Caco-2 (cell line): Measurements from ENCODE around the gene LRP1. TPM values are rescaled to one million over a fixed set of nuclear protein-coding genes. Genes with fewer than 3 reads are reported as not detected.

Experiments used
- BruUV-seq: library from RNA; stranded (reverse); fragments of 400-500 nt; replicated peaks from 2 replicates; lab custom pipeline; 2021; lab: Mats Ljungman, UMichigan
- CTCF ChIA-PET: fragments of 300-600 bp; sonication (Branson Sonifier 250); formaldehyde crosslinking; loops from one replicate; lab custom pipeline; 2022; ENCODE audit warnings: antibody characterized with exemption; lab: Charles Lee
- POLR2A ChIA-PET: fragments of 300-600 bp; sonication (Branson Sonifier 250); formaldehyde crosslinking; loops from one replicate; lab custom pipeline; 2022; ENCODE audit warnings: antibody characterized with exemption; lab: Charles Lee
- DNase-seq, 2 experiments: peaks; one replicate each; pipeline versions ENCODE4 v3.0.0 to v3.0.0-alpha.2; 2020 to 2022
- H3K27me3 ChIP-seq: replicated peaks from 2 replicates; pipeline ENCODE4 v1.6.0; 2011; ENCODE audit warnings: low read length; ENCODE audit not compliant: control insufficient read depth, insufficient read depth
- H3K36me3 ChIP-seq: 2 replicates; pipeline ENCODE4 v1.5.1; 2011; ENCODE audit warnings: low read length; ENCODE audit not compliant: control insufficient read depth, insufficient read depth
- H3K4me1 ChIP-seq: fragments of 250-450 bp; sonication (Bioruptor Pico); 2 replicates; pipeline ENCODE4 v1.5.1; 2020; ENCODE audit warnings: mild to moderate bottlenecking
- H3K4me3 ChIP-seq: 2 replicates; pipeline ENCODE4 v1.5.1; 2011; ENCODE audit warnings: low read depth, mild to moderate bottlenecking, control low read depth, low read length
- H3K9me3 ChIP-seq: fragments of 250-450 bp; sonication (Bioruptor Pico); 2 replicates; pipeline ENCODE4 v1.5.1; 2020; ENCODE audit warnings: mild to moderate bottlenecking, moderate library complexity
- H3K27ac Mint-ChIP-seq: one replicate; pipeline ENCODE4 v1.8.0; 2022; ENCODE audit warnings: mixed read lengths; ENCODE audit not compliant: unreplicated experiment
- H3K27me3 Mint-ChIP-seq: one replicate; pipeline ENCODE4 v1.8.0; 2022; ENCODE audit warnings: mixed read lengths; ENCODE audit not compliant: insufficient read depth, unreplicated experiment
- H3K36me3 Mint-ChIP-seq: one replicate; pipeline ENCODE4 v1.8.0; 2022; ENCODE audit warnings: mild to moderate bottlenecking, mixed read lengths; ENCODE audit not compliant: insufficient read depth, unreplicated experiment
- H3K4me1 Mint-ChIP-seq: one replicate; pipeline ENCODE4 v1.8.0; 2022; ENCODE audit warnings: low read depth, mixed read lengths; ENCODE audit not compliant: unreplicated experiment
- H3K4me3 Mint-ChIP-seq: one replicate; pipeline ENCODE4 v1.8.0; 2022; ENCODE audit warnings: mild to moderate bottlenecking, moderate library complexity, mixed read lengths; ENCODE audit not compliant: unreplicated experiment
- H3K9me3 Mint-ChIP-seq: one replicate; pipeline ENCODE4 v1.8.0; 2022; ENCODE audit warnings: mixed read lengths; ENCODE audit not compliant: unreplicated experiment
- CTCF ChIP-seq, 2 experiments: fragments of 200-600 bp in 1 of 2; IDR thresholded peaks; 1 replicate in 1 of 2; 2 replicates in 1 of 2; pipeline versions ENCODE4 v1.5.1 to v1.8.0; 2011 to 2022; ENCODE audit warnings: antibody characterized with exemption in 1 of 2, control low read depth in 1 of 2, inconsistent platforms in 1 of 2, low read depth in 1 of 2, low read length in 1 of 2, mild to moderate bottlenecking in 1 of 2, moderate library complexity in 1 of 2; ENCODE audit not compliant: insufficient read depth in 1 of 2, severe bottlenecking in 1 of 2, unreplicated experiment in 1 of 2
- intact Hi-C: fragments of 100-400 bp; cut with micrococcal nuclease; formaldehyde crosslinking; loops from one replicate; pipeline ENCODE4 v1.10.0; 2022; ENCODE audit not compliant: unreplicated experiment
- total RNA-seq: library from RNA; stranded (reverse); gene quantifications from 2 replicates; pipeline ENCODE4 v1.2.3, GENCODE V29; 2022

LRP1 gene
- total RNA-seq, 1 experiment from 2014 or later = 111 TPM

- H3K4me1 ChIP-seq = no peaks in the 10 kb centered on the region
- no peak overlapping the region for H3K27ac Mint-ChIP-seq
- no peak for DNase-seq
- ChIA-PET POLR2A (no interaction called here), CTCF (no interaction called here)
- H3K9me3 Mint-ChIP-seq = no peaks in the 10 kb centered on the region
- intact Hi-C loops = no loop called here
- peaks cover 9% of the 10 kb centered on the region for H3K36me3 Mint-ChIP-seq
- no peaks in the 10 kb centered on the region for H3K27me3 Mint-ChIP-seq
- no peaks in the 10 kb centered on the region for H3K27me3 ChIP-seq
- no peak for TF ChIP-seq CTCF (IDR thresholded peaks at IDR 0.05; ENCODE audit: insufficient read depth in 1 of 2, low read depth in 1 of 2, low read length in 1 of 2, severe bottlenecking in 1 of 2, unreplicated experiment in 1 of 2)
- no peak overlapping the region for H3K4me3 ChIP-seq
- peaks cover 4% of the 10 kb centered on the region for H3K36me3 ChIP-seq
- H3K4me3 Mint-ChIP-seq = no peak overlapping the region
- H3K4me1 Mint-ChIP-seq = no peaks in the 10 kb centered on the region
- no TSS peak for BruUV-seq
- no peaks in the 10 kb centered on the region for H3K9me3 ChIP-seq
Measured at GRCh38 chr12:57198329-57198728, 70.0 kb downstream of the LRP1 start.

- no peaks in the 10 kb centered on the region for H3K4me1 Mint-ChIP-seq
- H3K9me3 Mint-ChIP-seq = no peaks in the 10 kb centered on the region
- no TSS peak for BruUV-seq
- intact Hi-C loops = no loop called here
- TF ChIP-seq CTCF (IDR thresholded peaks at IDR 0.05; ENCODE audit: insufficient read depth in 1 of 2, low read depth in 1 of 2, low read length in 1 of 2, severe bottlenecking in 1 of 2, unreplicated experiment in 1 of 2) = no peak
- H3K36me3 Mint-ChIP-seq = peaks cover 12% of the 10 kb centered on the region
- H3K27me3 Mint-ChIP-seq = no peaks in the 10 kb centered on the region
- H3K4me3 Mint-ChIP-seq = no peak overlapping the region
- DNase-seq = no peak
- H3K27ac Mint-ChIP-seq = no peak overlapping the region
- CTCF ChIA-PET = no interaction called here
- H3K9me3 ChIP-seq = no peaks in the 10 kb centered on the region
- POLR2A ChIA-PET = no interaction called here
- no peaks in the 10 kb centered on the region for H3K27me3 ChIP-seq
- no peaks in the 10 kb centered on the region for H3K4me1 ChIP-seq
- H3K36me3 ChIP-seq = peaks cover 3% of the 10 kb centered on the region
- H3K4me3 ChIP-seq = no peak overlapping the region
Measured at GRCh38 chr12:57199191-57199590, 70.9 kb downstream of the LRP1 start.

GRCh38 chr12:57200497-57200896 lies 72.2 kb downstream of the LRP1 start:
- ChIA-PET CTCF (interaction anchor here (0.6 kb wide), 1 partner anchor 404 kb away, joined by 4 read pairs; no protein-coding TSS in a partner anchor), POLR2A (no interaction called here)
- DNase-seq = no peak
- Histone ChIP-seq H3K4me3 (no peak overlapping the region), H3K36me3 (peaks cover 3% of the 10 kb centered on the region), H3K27me3 (no peaks in the 10 kb centered on the region), H3K9me3 (no peaks in the 10 kb centered on the region), H3K4me1 (no peaks in the 10 kb centered on the region)
- intact Hi-C loops = no loop called here
- TF ChIP-seq CTCF (IDR thresholded peaks at IDR 0.05; ENCODE audit: insufficient read depth in 1 of 2, low read depth in 1 of 2, low read length in 1 of 2, severe bottlenecking in 1 of 2, unreplicated experiment in 1 of 2) = no peak
- Mint-ChIP-seq H3K36me3 (peaks cover 18% of the 10 kb centered on the region), H3K4me1 (no peaks in the 10 kb centered on the region), H3K27ac (no peak overlapping the region), H3K27me3 (no peaks in the 10 kb centered on the region), H3K4me3 (no peak overlapping the region), H3K9me3 (no peaks in the 10 kb centered on the region)
- BruUV-seq = no TSS peak
